AG09319 (cell line): Measurements from ENCODE around the gene TRAK1.
A peak's percentile ranks its signal among the peaks of the same experiment; 100 is the strongest.

ENCODE experiments used
- DNase-seq: peaks from one replicate; pipeline ENCODE4 v3.0.0-alpha.2; 2010; ENCODE audit warnings: low read depth; ENCODE audit errors: extremely low read depth
- TF ChIP-seq, protein P1 (sequence below): IDR thresholded peaks from 2 replicates; pipeline ENCODE4 v1.5.1; 2011; ENCODE audit warnings: low read depth, mild to moderate bottlenecking, inconsistent platforms, low read length, moderate library complexity

Gene TRAK1

DNA sequence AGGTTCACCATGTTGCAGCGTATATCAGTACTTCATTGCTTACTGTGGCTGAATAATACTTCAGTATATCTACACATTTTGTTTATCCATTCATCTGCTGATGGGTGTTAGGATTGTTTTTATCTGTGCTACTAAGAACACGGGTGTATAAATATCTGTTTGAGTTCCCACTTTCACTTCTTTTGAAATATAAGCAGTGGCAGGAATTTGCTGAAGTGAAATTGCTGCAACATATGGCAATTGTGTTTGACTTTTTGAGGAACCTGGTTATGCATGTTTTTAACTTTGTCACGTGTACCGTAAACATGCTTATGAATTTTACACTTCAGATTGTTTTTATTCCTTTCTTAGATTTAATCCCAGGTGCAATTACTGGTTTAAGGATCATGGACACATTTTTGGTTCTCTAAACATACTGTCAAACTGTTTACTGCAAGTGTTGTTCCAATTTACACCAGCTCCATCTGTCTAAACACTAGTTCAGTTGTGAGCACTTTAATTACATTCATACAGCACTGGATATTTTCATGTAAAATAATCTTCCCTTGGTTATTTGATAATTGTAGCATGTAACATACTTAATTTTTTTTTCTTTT, 23.1 kb downstream of the TRAK1 start:
- DNase-seq: no peak
- TF ChIP-seq, protein P1, sequence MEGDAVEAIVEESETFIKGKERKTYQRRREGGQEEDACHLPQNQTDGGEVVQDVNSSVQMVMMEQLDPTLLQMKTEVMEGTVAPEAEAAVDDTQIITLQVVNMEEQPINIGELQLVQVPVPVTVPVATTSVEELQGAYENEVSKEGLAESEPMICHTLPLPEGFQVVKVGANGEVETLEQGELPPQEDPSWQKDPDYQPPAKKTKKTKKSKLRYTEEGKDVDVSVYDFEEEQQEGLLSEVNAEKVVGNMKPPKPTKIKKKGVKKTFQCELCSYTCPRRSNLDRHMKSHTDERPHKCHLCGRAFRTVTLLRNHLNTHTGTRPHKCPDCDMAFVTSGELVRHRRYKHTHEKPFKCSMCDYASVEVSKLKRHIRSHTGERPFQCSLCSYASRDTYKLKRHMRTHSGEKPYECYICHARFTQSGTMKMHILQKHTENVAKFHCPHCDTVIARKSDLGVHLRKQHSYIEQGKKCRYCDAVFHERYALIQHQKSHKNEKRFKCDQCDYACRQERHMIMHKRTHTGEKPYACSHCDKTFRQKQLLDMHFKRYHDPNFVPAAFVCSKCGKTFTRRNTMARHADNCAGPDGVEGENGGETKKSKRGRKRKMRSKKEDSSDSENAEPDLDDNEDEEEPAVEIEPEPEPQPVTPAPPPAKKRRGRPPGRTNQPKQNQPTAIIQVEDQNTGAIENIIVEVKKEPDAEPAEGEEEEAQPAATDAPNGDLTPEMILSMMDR: no peak

- TF ChIP-seq, protein P1: no peak
- no peak for DNase-seq
These were observed 24.1 kb downstream of the TRAK1 start for GRCh38 chr3:42115215-42115614.

- TF ChIP-seq, protein P1: no peak
- no peak for DNase-seq
These were observed 24.8 kb downstream of the TRAK1 start for GRCh38 chr3:42115946-42116345.

GRCh38 chr3:42116466-42116865, 25.3 kb downstream of the TRAK1 start:
- DNase-seq: no peak
- TF ChIP-seq, protein P1: no peak

DNA sequence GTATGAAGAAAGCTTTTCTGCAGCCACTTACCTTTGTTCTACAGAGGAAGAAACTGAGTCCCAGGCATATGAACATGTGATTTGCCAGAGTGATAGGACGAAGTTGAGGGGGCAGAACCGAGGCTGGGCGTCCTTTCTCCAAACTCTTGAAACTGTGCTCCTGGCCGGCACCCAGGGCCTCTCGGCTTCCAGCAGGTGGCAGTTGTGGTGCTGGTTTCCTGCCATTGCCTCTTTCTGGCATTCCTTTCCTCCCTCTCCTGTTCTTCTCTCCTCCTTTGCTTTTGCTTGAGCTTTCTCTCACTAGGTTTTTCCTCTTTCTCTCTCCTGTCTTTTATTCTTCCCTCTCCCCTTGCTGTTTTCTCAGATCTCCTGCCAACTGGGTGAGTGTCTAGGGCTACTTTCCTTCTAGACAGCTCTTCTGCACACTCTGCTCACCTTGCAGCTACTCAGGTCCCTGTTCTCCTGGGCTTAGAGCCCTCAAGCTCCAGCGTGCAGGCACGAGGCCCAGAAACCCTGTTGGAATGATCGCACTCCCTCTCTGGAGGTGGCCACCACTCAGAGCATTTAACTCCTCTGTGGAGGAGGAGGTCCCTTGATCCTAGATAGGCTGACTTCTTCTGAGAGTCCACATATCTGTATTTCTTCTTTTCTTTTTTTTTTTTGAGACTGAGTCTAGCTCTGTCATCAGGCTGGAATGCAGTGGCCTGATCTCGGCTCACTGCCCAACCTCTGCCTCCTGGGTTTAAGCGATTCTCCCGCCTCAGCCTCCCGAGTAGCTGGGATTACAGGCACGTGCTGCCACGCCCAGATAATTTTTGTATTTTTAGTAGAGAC, 26.2 kb downstream of the TRAK1 start:
- DNase-seq: no peak
- TF ChIP-seq, protein P1: peak; percentile 57

- no peak for DNase-seq
- TF ChIP-seq, protein P1: peak; percentile 21
These were observed 27.7 kb downstream of the TRAK1 start for GRCh38 chr3:42118762-42119361.
